Activated CD8-positive, alpha-beta memory T cell treated with anti-CD3 and anti-CD28 coated beads for 1 hour (primary cell): ENCODE data around the gene OR13C2.

Source experiments
- DNase-seq, 2 donors: peaks; one replicate each; pipeline ENCODE4 v3.0.0-alpha.2; 2020; ENCODE audit warnings: low read depth in 1 of 2; ENCODE audit errors: extremely low read depth in 1 of 2

Gene OR13C2

DNA sequence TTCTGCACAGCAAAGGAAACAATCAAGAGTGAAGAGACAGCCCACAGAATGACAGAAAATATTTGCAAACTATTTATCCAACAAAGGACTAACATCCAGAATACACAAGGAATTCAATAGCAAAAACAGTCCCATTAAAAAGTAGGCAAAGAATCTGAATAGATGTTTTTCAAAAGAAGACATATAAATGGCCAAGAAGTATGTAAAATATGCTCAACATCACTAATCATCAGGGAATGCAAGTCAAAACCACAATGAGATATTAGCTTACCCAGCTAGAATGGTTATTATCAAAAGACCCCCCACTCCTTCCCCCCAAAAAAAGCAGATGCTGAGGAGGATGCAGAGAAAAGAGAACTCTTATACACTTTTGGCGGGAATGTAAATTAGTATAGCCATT lies 49.9 kb downstream of the OR13C2 start:
- no peak for DNase-seq
